Heart right ventricle (tissue), 16 donors: ENCODE measurements around the gene NKAPD1. TPM values are rescaled to one million over a fixed set of nuclear protein-coding genes. Genes with fewer than 3 reads are reported as not detected.
"Not testable (repeated sequence)": the region's sequence is repeated elsewhere in the genome, so short reads cannot be mapped to it uniquely, and the experiment has no call there.

Experiments
- ATAC-seq, 8 donors: fragments of 200-7000 bp; cut with Tn5 transposase; one replicate each; pipeline ENCODE4 v1.9.1; 2020; ENCODE audit warnings: mild to moderate bottlenecking in 8 of 8, moderate library complexity in 8 of 8, moderate number of reproducible peaks in 1 of 8
- DNase-seq, 2 donors: peaks; one replicate each; pipeline ENCODE4 v3.0.0-alpha.2; 2020
- H3K27ac ChIP-seq, 10 donors: fragments of 200-600 bp; sonication (generic) in 2 of 10; one replicate each; pipeline versions ENCODE4 v1.5.0 to v1.8.0; 2020 to 2022; ENCODE audit warnings: mild to moderate bottlenecking in 3 of 10
- H3K27me3 ChIP-seq, 7 donors: fragments of 200-600 bp; one replicate each; pipeline ENCODE4 v1.8.0; 2021 to 2022; ENCODE audit warnings: mild to moderate bottlenecking in 2 of 7
- H3K36me3 ChIP-seq, 9 donors: fragments of 200-600 bp; sonication (generic) in 1 of 9; one replicate each; pipeline versions ENCODE4 v1.5.0 to v1.8.0; 2020 to 2022; ENCODE audit warnings: mild to moderate bottlenecking in 2 of 9
- H3K4me1 ChIP-seq, 9 donors: fragments of 200-600 bp; sonication (generic) in 1 of 9; one replicate each; pipeline versions ENCODE4 v1.5.0 to v1.8.0; 2020 to 2022; ENCODE audit warnings: mild to moderate bottlenecking in 4 of 9
- H3K4me3 ChIP-seq, 10 donors: fragments of 200-600 bp; sonication (generic) in 2 of 10; one replicate each; pipeline versions ENCODE4 v1.5.0 to v1.8.0; 2020 to 2022; ENCODE audit warnings: mild to moderate bottlenecking in 7 of 10, moderate library complexity in 2 of 10
- H3K9me3 ChIP-seq, 11 donors: fragments of 200-600 bp in 10 of 11; sonication (generic) in 2 of 11; one replicate each; pipeline versions ENCODE4 v1.5.0 to v1.8.0; 2013 to 2022; ENCODE audit warnings: mild to moderate bottlenecking in 2 of 11, control low read depth in 1 of 11, moderate library complexity in 1 of 11
- CTCF ChIP-seq, 9 donors: fragments of 200-600 bp; sonication (generic) in 2 of 9; IDR thresholded peaks; one replicate each; pipeline versions ENCODE4 v1.5.0 to v1.8.0; 2021 to 2022; ENCODE audit warnings: antibody characterized with exemption in 9 of 9, mild to moderate bottlenecking in 5 of 9, moderate library complexity in 1 of 9
- WGBS, 2 donors: extraction: QIAGEN DNeasy Blood & Tissue Kit; methylation state at CpG; one replicate each; pipeline ENCODE4 v1.1.7; 2013; ENCODE audit warnings: inconsistent platforms in 1 of 2; 5-methylcytosine and 5-hydroxymethylcytosine counted together
- intact Hi-C, 10 donors: fragments of 100-400 bp; cut with DNase I; formaldehyde crosslinking; loops; one replicate each; pipeline versions ENCODE4 v1.11.1 to v1.14.2; 2022
- long read RNA-seq, 3 donors: library from polyadenylated mRNA; unstranded; transcript quantifications; one replicate each; pipeline ENCODE4 v2.0.0, GENCODE V29; 2020 to 2021
- polyA plus RNA-seq, 2 donors: library from polyadenylated mRNA; stranded (reverse); fragments of 200-250 nt; gene quantifications; one replicate each; pipeline ENCODE4 v1.2.3, GENCODE V29; 2013
- total RNA-seq, 10 donors: library from RNA; stranded (reverse); fragmentation: NEBNext Ultra II Directional in 3 of 10; extraction: Animal tissue kit (Norgen Biotek cat#: 25700) in 3 of 10; gene quantifications; one replicate each; pipeline versions ENCODE4 v1.2.1 to v1.2.4, GENCODE V29; 2021 to 2023
- donor health status: Arrhythmogenic right ventricular cardiomyopathy.
- donor health status: ischemic (EF 13 %, LVEDD 7.1; RV severe dilation, severe dysfunction).
- donor health status: healthy with polysubstance abuse.
- donor health status: DM: no; HTN: yes; CAD: no.
- donor health status: DM: no; HTN: no; CAD: no.
- donor health status: ischemic (EF 25% LVEDD 6.9; RV normal size, moderate dysfunction).
- donor health status: ischemic (EF 25% LVEDD 5.7; RV mildly dilated, moderate dysfunction).
- donor health status: healthy.
- donor health status: DM: yes; HTN: yes; CAD: no.
- donor health status: Ischemic cardiomyopathy.
- donor health status: ischemic (EF 35%, LVEDD 5.7; RV mildly dilated, moderate dysfunction).
- donor health status: nonischemic (EF 11% LVEDD 7.7; RV severe dilation, severe dysfunction).
- donor health status: DM: yes; HTN: yes; CAD: no.
- donor health status: PGD.
- donor health status: ischemic (EF 29% LVEDD 5.4; RV normal size, mild dysfunction).
- donor health status: nonischemic (EF 23%, LVEDD 6.1; RV moderate dilation, normal function).

NKAPD1 gene, protein sequence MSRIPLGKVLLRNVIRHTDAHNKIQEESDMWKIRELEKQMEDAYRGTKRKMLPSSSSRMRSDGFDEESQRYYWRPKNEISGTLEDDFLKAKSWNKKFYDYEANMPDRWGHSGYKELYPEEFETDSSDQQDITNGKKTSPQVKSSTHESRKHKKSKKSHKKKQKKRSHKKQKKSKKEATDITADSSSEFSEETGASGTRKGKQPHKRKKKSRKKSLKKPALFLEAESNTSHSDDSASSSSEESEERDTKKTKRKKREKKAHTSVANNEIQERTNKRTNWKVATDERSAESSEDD
- total RNA-seq (10 to 100 TPM in 1 of 10 donors, 1 to 10 TPM in 9; 5.8 to 10.5 (median 8.0) TPM), polyA plus RNA-seq (1 to 10 TPM; 5.2 to 7.3 TPM)
- long read RNA-seq, donor 1, partial matches to known transcripts: 1 of 4 reads
- long read RNA-seq, donor 1, other reads (novel, unspliced or antisense): 2 of 4 reads
- long read RNA-seq, donor 2: 0 reads
- long read RNA-seq, donor 3, partial matches to known transcripts: 1 of 5 reads
- long read RNA-seq, donor 3, other reads (novel, unspliced or antisense): 0 of 5 reads

DNA sequence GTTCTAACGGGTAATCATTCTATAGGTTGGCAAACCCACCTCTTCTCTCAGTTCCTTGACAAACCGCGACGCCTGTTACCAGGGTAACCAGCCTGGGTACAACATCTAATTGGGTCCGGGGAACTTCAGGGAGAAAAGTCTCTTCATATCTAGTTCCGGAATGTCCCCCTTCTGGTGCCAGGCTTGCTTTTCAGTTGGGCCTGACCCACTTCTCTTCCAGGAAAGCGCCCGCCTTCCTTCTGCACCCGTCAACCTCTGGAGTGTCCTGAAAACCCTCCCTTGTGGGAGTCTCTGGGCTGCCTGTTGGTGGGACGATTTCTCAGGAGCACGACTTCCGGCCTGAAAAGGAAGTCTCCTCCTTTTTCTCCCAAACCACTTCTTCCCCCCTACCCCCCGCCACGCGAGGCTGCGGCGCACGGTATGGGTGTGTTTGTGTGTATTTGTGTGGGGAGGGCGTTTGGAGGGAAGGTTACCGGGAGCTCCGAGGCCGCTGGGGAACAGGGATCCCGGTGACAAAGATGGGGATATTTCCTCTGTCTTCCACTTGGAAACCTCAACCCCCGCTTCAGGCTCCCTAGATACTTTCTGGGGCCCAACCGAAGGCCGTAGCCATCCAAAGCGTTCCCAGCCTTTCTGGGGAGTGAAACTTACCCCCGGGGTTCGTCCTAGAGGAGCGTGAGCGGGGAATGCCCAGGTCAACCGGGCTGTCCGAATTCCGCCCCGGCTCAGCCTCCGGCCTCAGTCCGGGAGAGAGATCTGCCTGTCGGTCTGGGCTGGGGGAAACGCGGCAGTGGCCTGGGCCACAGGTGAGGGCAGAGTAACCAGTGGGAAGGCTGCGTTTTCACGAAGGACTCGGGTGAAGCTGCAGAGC is at the start of gene NKAPD1, which contains the start of gene PIH1D2:
Gene NKAPD1 (plus strand): TSS at position 359 of the 871 bp plus-strand sequence. CDS start 1,276 bp downstream, outside the sequence.
Gene PIH1D2 (minus strand): TSS at position 77 of the 871 bp plus-strand sequence. CDS start 843 bp downstream, outside the sequence.
- intact Hi-C loops: loop anchor here in 2 of 10 donors (1.0 to 5.0 kb wide), 2 partner anchors 12 to 47 kb away; partner anchors contain the start of genes DLAT (in 1 of the 2), SDHD (in 1 of the 2) and TIMM8B (in 1 of the 2)
- WGBS, 2 donors: 0 to 1% methylated on average over 43 of the region's 43 CpGs
- Histone ChIP-seq H3K27ac (peak within 1 kb of the TSS; percentile 81 to 95 (median 90)), H3K9me3 (no peaks in the 10 kb centered on the region), H3K36me3 (peaks cover 0 to 39% (median 9%) of the 10 kb centered on the region in 9 donors), H3K4me1 (peaks cover 0 to 35% (median 20%) of the 10 kb centered on the region in 9 donors), H3K27me3 (no peaks in the 10 kb centered on the region), H3K4me3 (peak within 1 kb of the TSS; percentile 68 to 93 (median 83))
- DNase-seq (peak; percentile 63 to 82), ATAC-seq (peak; percentile 86 to 96 (median 94))
- TF ChIP-seq CTCF (IDR thresholded peaks at IDR 0.05): peak in 2 of 9 donors; percentile 13 to 21

DNA sequence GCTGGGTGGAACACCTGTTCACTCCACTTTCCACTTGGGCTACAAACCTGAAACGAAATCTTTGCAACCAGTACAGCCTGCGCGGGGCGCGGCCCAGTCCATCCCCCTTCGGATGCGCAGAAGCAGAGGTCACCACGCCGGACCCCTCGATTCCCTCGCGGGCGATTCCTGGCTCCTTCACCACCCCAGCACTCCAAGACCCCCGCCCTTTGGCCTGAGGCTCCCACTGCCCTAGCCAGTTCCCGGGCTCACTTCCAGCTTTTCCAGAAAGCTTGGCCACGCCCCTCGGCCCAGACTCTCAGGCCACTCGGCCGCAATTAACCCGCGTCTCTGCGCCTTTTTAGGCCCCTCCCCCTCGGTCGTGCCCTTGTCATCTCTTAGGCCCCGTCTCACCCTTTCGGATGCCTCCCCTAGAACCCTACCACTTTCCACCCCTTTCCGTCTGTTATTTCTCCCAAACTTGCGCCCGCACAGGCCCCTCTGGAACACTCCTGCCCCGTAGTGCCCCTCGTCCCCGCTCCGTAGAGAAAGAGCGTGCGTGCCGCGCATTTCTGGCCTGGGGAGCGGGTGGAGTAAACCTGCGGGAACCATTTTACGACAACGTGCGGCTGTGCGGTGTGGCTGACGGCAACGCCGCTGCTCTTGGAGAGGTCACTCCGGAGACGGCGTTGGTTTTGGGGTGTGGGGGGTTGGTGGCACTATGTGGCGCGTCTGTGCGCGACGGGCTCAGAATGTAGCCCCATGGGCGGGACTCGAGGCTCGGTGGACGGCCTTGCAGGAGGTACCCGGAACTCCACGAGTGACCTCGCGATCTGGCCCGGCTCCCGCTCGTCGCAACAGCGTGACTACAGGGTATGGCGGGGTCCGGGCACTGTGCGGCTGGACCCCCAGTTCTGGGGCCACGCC is 49.1 kb upstream of the NKAPD1 start, which contains the start of gene DLAT:
Gene DLAT (plus strand): TSS at position 636 of the 906 bp plus-strand sequence. CDS start 65 bp downstream, at position 701.
- Histone ChIP-seq H3K9me3 (no peaks in the 10 kb centered on the region), H3K4me3 (peak within 1 kb of the TSS; percentile 49 to 99 (median 84)), H3K27ac (peak within 1 kb of the TSS; percentile 88 to 96 (median 93)), H3K36me3 (peaks cover 0 to 40% (median 9%) of the 10 kb centered on the region in 9 donors), H3K4me1 (peaks cover 0 to 50% (median 18%) of the 10 kb centered on the region in 9 donors), H3K27me3 (no peaks in the 10 kb centered on the region)
- ATAC-seq (peak; percentile 93 to 96 (median 94)), DNase-seq (peak; percentile 88 to 89)
- 1% methylated on average over 71 of the region's 71 CpGs for WGBS, 2 donors
- intact Hi-C loops: loop anchor here in 2 of 10 donors (5.0 kb wide), 2 partner anchors 47 to 148 kb away; partner anchors contain the start of genes CFAP68 (in 1 of the 2), FDXACB1 (in 1 of the 2), NKAPD1 (in 1 of the 2) and PIH1D2 (in 1 of the 2)
- no peak for TF ChIP-seq CTCF (IDR thresholded peaks at IDR 0.05)

DNA sequence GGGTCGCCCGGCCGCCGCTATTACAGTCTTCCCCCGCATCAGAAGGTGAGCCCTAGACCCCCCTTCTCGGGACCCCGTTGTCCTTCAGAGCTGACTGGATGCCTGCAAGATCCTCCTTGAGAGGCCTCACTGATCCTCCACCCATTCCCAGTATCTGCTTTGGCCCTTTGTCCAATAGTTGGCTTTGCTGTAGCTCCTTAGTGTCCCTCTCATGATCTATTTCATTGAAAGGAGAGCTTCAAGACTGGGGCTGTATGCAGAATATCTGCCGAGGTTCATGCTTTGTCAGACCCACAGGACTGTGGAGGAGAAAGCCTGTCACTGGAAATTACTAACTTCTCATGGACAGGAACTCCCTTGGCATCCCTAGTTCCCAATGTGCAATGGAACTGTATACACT is 48.4 kb upstream of the NKAPD1 start:
- ATAC-seq: peak in 6 of 8 donors; percentile 4 to 38 (median 22)
- intact Hi-C loops: loop anchor here in 1 of 10 donors (5.0 kb wide), 1 partner anchor 47 kb away; the partner anchor contains the start of genes NKAPD1 and PIH1D2
- 0% methylated on average over 8 of the region's 8 CpGs for WGBS, 2 donors

GRCh38 chr11:112026784-112027410 is 47.2 kb upstream of the NKAPD1 start:
- Histone ChIP-seq H3K36me3 (peaks cover 0 to 41% (median 24%) of the 10 kb centered on the region in 9 donors), H3K4me1 (peaks cover 0 to 42% (median 14%) of the 10 kb centered on the region in 9 donors), H3K4me3 (peak overlapping the region in 2 of 10 donors; percentile 89 to 93)
- H3K27ac ChIP-seq, ATAC-seq, DNase-seq, H3K27me3 ChIP-seq, H3K9me3 ChIP-seq: not testable (repeated sequence)
- 89 to 93% methylated on average over 22 to 37 of the region's 49 CpGs for WGBS, 2 donors
- intact Hi-C loops: loop anchor here in 1 of 10 donors (5.0 kb wide), 1 partner anchor 45 kb away; the partner anchor contains the start of genes NKAPD1 and PIH1D2

More for the DNA sequence above, 48.4 kb upstream of the NKAPD1 start:
- Histone ChIP-seq H3K27ac (peak overlapping the region; percentile 88 to 96 (median 93)), H3K4me1 (peaks cover 0 to 48% (median 14%) of the 10 kb centered on the region in 9 donors), H3K9me3 (no peaks in the 10 kb centered on the region), H3K4me3 (peak overlapping the region; percentile 49 to 99 (median 84)), H3K36me3 (peaks cover 0 to 40% (median 13%) of the 10 kb centered on the region in 9 donors), H3K27me3 (no peaks in the 10 kb centered on the region)
- TF ChIP-seq CTCF (IDR thresholded peaks at IDR 0.05): no peak
- no peak for DNase-seq
